H9 (cell line): Measurements from ENCODE around the gene TAF1C. TPM values are rescaled to one million over a fixed set of nuclear protein-coding genes. Genes with fewer than 3 reads are reported as not detected.

Experiments
- DNase-seq: peaks from one replicate; pipeline ENCODE4 v3.0.0-alpha.2; 2017
- H2AFZ ChIP-seq: one replicate; pipeline ENCODE4 v1.6.1; 2013; ENCODE audit warnings: mild to moderate bottlenecking, low read length, control low read depth, moderate library complexity
- H2AK5ac ChIP-seq: 2 replicates; pipeline ENCODE4 v1.6.1; 2013; ENCODE audit warnings: low read length, control low read depth, mixed read lengths; ENCODE audit not compliant: insufficient read length
- H2BK120ac ChIP-seq: one replicate; pipeline ENCODE4 v1.6.1; 2013; ENCODE audit warnings: low read depth, mild to moderate bottlenecking, low read length, control low read depth, inconsistent platforms; ENCODE audit not compliant: poor library complexity, severe bottlenecking
- H2BK12ac ChIP-seq: 2 replicates; pipeline ENCODE4 v1.6.1; 2013; ENCODE audit warnings: low read length, control low read depth, mixed read lengths, low read depth; ENCODE audit not compliant: insufficient read length
- H2BK15ac ChIP-seq: 2 replicates; pipeline ENCODE4 v1.6.1; 2013; ENCODE audit warnings: low read depth, low read length, control low read depth
- H2BK20ac ChIP-seq: one replicate; pipeline ENCODE4 v1.6.1; 2013; ENCODE audit warnings: low read depth, mild to moderate bottlenecking, low read length, control low read depth, inconsistent platforms; ENCODE audit not compliant: poor library complexity, severe bottlenecking
- H2BK5ac ChIP-seq: 2 replicates; pipeline ENCODE4 v1.6.1; 2013; ENCODE audit warnings: low read length, control low read depth, mixed read lengths; ENCODE audit not compliant: insufficient read length
- H3K14ac ChIP-seq: 2 replicates; pipeline ENCODE4 v1.6.1; 2013; ENCODE audit warnings: low read length, control low read depth; ENCODE audit not compliant: insufficient read depth
- H3K18ac ChIP-seq: 2 replicates; pipeline ENCODE4 v1.6.1; 2013; ENCODE audit warnings: low read depth, mild to moderate bottlenecking, mixed read lengths, low read length, control low read depth; ENCODE audit not compliant: insufficient read length
- H3K23ac ChIP-seq: 2 replicates; pipeline ENCODE4 v1.6.1; 2013; ENCODE audit warnings: low read length, control low read depth, mixed read lengths, low read depth; ENCODE audit not compliant: insufficient read length
- H3K23me2 ChIP-seq: 2 replicates; pipeline ENCODE4 v1.6.1; 2013; ENCODE audit warnings: low read depth, mild to moderate bottlenecking, mixed read lengths, low read length, control low read depth; ENCODE audit not compliant: insufficient read length, poor library complexity, severe bottlenecking
- H3K27ac ChIP-seq: 2 replicates; pipeline ENCODE4 v1.5.1; 2013; ENCODE audit warnings: low read length, control low read depth, mixed read lengths, low read depth; ENCODE audit not compliant: insufficient read length
- H3K27me3 ChIP-seq: 2 replicates; pipeline ENCODE4 v1.6.1; 2013; ENCODE audit warnings: low read length, control low read depth, inconsistent platforms; ENCODE audit not compliant: insufficient read depth
- H3K4ac ChIP-seq: 2 replicates; pipeline ENCODE4 v1.6.1; 2013; ENCODE audit warnings: low read depth, mild to moderate bottlenecking, control low read depth, inconsistent platforms, low read length, moderate library complexity
- H3K4me1 ChIP-seq: 2 replicates; pipeline ENCODE4 v1.6.1; 2013; ENCODE audit warnings: low read length, control low read depth, inconsistent platforms; ENCODE audit not compliant: insufficient read depth
- H3K4me2 ChIP-seq: 2 replicates; pipeline ENCODE4 v1.6.1; 2013; ENCODE audit warnings: low read length, control low read depth, mixed read lengths; ENCODE audit not compliant: insufficient read length, insufficient read depth
- H3K56ac ChIP-seq: 2 replicates; pipeline ENCODE4 v1.6.1; 2013; ENCODE audit warnings: low read depth, mild to moderate bottlenecking, mixed read lengths, low read length, control low read depth; ENCODE audit not compliant: insufficient read length
- H3K79me1 ChIP-seq: 2 replicates; pipeline ENCODE4 v1.6.1; 2013; ENCODE audit warnings: low read depth, mild to moderate bottlenecking, moderate library complexity, low read length, control low read depth, inconsistent platforms; ENCODE audit not compliant: insufficient read depth, poor library complexity, severe bottlenecking
- H3K79me2 ChIP-seq: 2 replicates; pipeline ENCODE4 v1.6.1; 2013; ENCODE audit warnings: low read length, control low read depth, inconsistent platforms; ENCODE audit not compliant: insufficient read depth
- H3K9ac ChIP-seq: 2 replicates; pipeline ENCODE4 v1.6.1; 2013; ENCODE audit warnings: low read length, control low read depth, mixed read lengths; ENCODE audit not compliant: insufficient read length; ENCODE audit errors: extremely low read depth
- H3K9me3 ChIP-seq: one replicate; pipeline ENCODE4 v1.6.1; 2013; ENCODE audit warnings: low read depth, low read length, inconsistent platforms; ENCODE audit not compliant: control insufficient read depth
- H3T11ph ChIP-seq: one replicate; pipeline ENCODE4 v1.6.1; 2013; ENCODE audit warnings: mild to moderate bottlenecking, low read length, control low read depth, inconsistent platforms
- H4K20me1 ChIP-seq: one replicate; pipeline ENCODE4 v1.6.1; 2013; ENCODE audit not compliant: control insufficient read depth, insufficient read length, insufficient read depth
- H4K5ac ChIP-seq: 2 replicates; pipeline ENCODE4 v1.6.1; 2013; ENCODE audit warnings: low read depth, mild to moderate bottlenecking, mixed read lengths, low read length, control low read depth; ENCODE audit not compliant: insufficient read length
- H4K8ac ChIP-seq: replicated peaks from 2 replicates; pipeline ENCODE4 v1.6.1; 2013; ENCODE audit warnings: low read length, control low read depth, mixed read lengths, low read depth; ENCODE audit not compliant: insufficient read length
- H4K91ac ChIP-seq: 2 replicates; pipeline ENCODE4 v1.6.1; 2013; ENCODE audit warnings: low read depth, mild to moderate bottlenecking, moderate library complexity, mixed read lengths, low read length, control low read depth; ENCODE audit not compliant: insufficient read length
- H3K27ac Mint-ChIP-seq, 3 experiments: 2 replicates in 2 of 3; 3 replicates in 1 of 3; pipeline ENCODE4 v1.8.0; 2020 to 2021; ENCODE audit warnings: mixed read lengths in 3 of 3, mild to moderate bottlenecking in 1 of 3, moderate library complexity in 1 of 3
- H3K27me3 Mint-ChIP-seq: 2 replicates; pipeline ENCODE4 v1.8.0; 2021; ENCODE audit warnings: low read depth, mild to moderate bottlenecking, moderate library complexity, mixed read lengths
- H3K36me3 Mint-ChIP-seq, 3 experiments: 2 replicates in 2 of 3; 3 replicates in 1 of 3; pipeline ENCODE4 v1.8.0; 2020 to 2021; ENCODE audit warnings: low read depth in 3 of 3, mixed read lengths in 3 of 3; ENCODE audit not compliant: insufficient read depth in 1 of 3
- H3K4me1 Mint-ChIP-seq, 2 experiments: 2 replicates each; pipeline ENCODE4 v1.8.0; 2020; ENCODE audit warnings: mixed read lengths in 2 of 2
- H3K4me3 Mint-ChIP-seq, 2 experiments: 2 replicates in 1 of 2; 3 replicates in 1 of 2; pipeline ENCODE4 v1.8.0; 2020 to 2021; ENCODE audit warnings: mild to moderate bottlenecking in 2 of 2, mixed read lengths in 2 of 2, moderate library complexity in 1 of 2
- H3K9me3 Mint-ChIP-seq, 2 experiments: 2 replicates in 1 of 2; 3 replicates in 1 of 2; pipeline ENCODE4 v1.8.0; 2020; ENCODE audit warnings: mild to moderate bottlenecking in 2 of 2, mixed read lengths in 2 of 2, moderate library complexity in 1 of 2
- WGBS: extraction: QIAGEN DNeasy Blood & Tissue Kit; methylation state at CpG from one replicate; pipeline ENCODE4 v1.1.7; 2013; ENCODE audit warnings: missing lambda C conversion rate, low lambda C conversion rate, mixed read lengths; ENCODE audit not compliant: insufficient read length; ENCODE audit errors: extremely low coverage; 5-methylcytosine and 5-hydroxymethylcytosine counted together
- total RNA-seq: library from RNA; stranded (reverse); gene quantifications from 2 replicates; pipeline ENCODE4 v1.2.1, GENCODE V29; 2021
- TF ChIP-seq, protein P1 (sequence below): fragments of 200-600 bp; sonication (generic); conservative IDR thresholded peaks from 3 replicates; pipeline ENCODE4 v1.8.0; 2021; ENCODE audit warnings: antibody characterized with exemption, mild to moderate bottlenecking

The TAF1C gene
- total RNA-seq, 1 experiment from 2014 or later: 78.6 TPM

DNA sequence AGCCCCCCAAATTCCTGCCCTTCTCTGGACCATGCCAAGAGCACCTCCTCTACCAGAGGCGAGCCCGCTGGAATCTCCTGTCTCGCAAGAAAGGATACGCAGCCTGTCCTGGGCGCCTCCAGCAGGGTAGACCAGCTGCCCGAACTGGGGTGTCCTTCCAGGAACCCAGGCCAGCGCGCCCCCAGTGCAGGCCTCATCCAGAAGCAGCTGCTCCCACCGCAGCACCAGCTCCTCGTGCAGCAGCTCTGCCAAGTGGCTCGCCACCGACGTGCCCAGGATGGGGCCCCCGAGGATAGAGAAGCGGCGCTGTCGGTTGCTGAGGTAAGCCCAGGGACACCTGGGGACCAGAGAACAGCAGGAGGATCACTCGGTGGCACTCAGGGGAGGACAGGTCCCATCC lies 4.8 kb downstream of the TAF1C start:
- peaks cover 14 to 65% (median 61%) of the 10 kb centered on the region in 3 experiments; a peak in 6 of 7 replicates for H3K36me3 Mint-ChIP-seq
- H3K4me1 Mint-ChIP-seq: peaks cover 8 to 13% of the 10 kb centered on the region in 2 experiments
- Histone ChIP-seq H3K79me2 (peaks cover 9% of the 10 kb centered on the region; the same call in 1 of the 2 replicates), H4K20me1 (no peaks in the 10 kb centered on the region), H3K23ac (no peak overlapping the region), H3K27me3 (no peaks in the 10 kb centered on the region), H2BK12ac (no peak overlapping the region), H3K4ac (no peak overlapping the region), H3K4me2 (no peak overlapping the region), H2AFZ (no peak overlapping the region), H4K8ac (no peak overlapping the region), H3K56ac (no peak overlapping the region), H2BK5ac (no peak overlapping the region), H3K23me2 (peaks cover 6% of the 10 kb centered on the region), H3K4me1 (no peaks in the 10 kb centered on the region), H2AK5ac (no peak overlapping the region), H3T11ph (no peak overlapping the region), H2BK15ac (no peak overlapping the region), H3K9ac (no peak overlapping the region), H4K5ac (no peak overlapping the region), H3K18ac (no peak overlapping the region), H3K27ac (no peak overlapping the region), H2BK20ac (no peak overlapping the region), H3K79me1 (peaks cover 6% of the 10 kb centered on the region), H3K9me3 (no peaks in the 10 kb centered on the region), H3K14ac (no peak overlapping the region), H2BK120ac (no peak overlapping the region), H4K91ac (no peak overlapping the region)
- peaks cover 2% of the 10 kb centered on the region; the same call in 1 of the 2 replicates for H3K27me3 Mint-ChIP-seq
- TF ChIP-seq, protein P1, sequence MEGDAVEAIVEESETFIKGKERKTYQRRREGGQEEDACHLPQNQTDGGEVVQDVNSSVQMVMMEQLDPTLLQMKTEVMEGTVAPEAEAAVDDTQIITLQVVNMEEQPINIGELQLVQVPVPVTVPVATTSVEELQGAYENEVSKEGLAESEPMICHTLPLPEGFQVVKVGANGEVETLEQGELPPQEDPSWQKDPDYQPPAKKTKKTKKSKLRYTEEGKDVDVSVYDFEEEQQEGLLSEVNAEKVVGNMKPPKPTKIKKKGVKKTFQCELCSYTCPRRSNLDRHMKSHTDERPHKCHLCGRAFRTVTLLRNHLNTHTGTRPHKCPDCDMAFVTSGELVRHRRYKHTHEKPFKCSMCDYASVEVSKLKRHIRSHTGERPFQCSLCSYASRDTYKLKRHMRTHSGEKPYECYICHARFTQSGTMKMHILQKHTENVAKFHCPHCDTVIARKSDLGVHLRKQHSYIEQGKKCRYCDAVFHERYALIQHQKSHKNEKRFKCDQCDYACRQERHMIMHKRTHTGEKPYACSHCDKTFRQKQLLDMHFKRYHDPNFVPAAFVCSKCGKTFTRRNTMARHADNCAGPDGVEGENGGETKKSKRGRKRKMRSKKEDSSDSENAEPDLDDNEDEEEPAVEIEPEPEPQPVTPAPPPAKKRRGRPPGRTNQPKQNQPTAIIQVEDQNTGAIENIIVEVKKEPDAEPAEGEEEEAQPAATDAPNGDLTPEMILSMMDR: no peak
- H3K9me3 Mint-ChIP-seq: no peaks in the 10 kb centered on the region
- H3K27ac Mint-ChIP-seq: no peak overlapping the region
- no CpG with 5 or more reads among the region's 18 CpGs for WGBS
- no peak overlapping the region for H3K4me3 Mint-ChIP-seq
- DNase-seq: no peak
